Activated CD4-positive, alpha-beta T cell treated with anti-CD3 and anti-CD28 coated beads, Interleukin-2, amount 50 U/mL, for 4 hours (primary cell): ENCODE results near the gene DIP2C.
"Not testable (repeated sequence)": the region's sequence is repeated elsewhere in the genome, so short reads cannot be mapped to it uniquely, and the experiment has no call there.

Experiments used
- DNase-seq, 2 experiments: peaks; one replicate each; pipeline ENCODE4 v3.0.0-alpha.2; 2020

The DIP2C gene

GRCh38 chr10:659688-660141 lies 29.8 kb downstream of the DIP2C start:
- no peak for DNase-seq

- not testable (repeated sequence) for DNase-seq
Observed at GRCh38 chr10:657816-658350, 31.6 kb downstream of the DIP2C start.

- DNase-seq, result no peak
Observed at GRCh38 chr10:656883-657282, 32.6 kb downstream of the DIP2C start.

GRCh38 chr10:655184-655583 lies 34.3 kb downstream of the DIP2C start:
- DNase-seq, result no peak

- DNase-seq, result no peak
Observed at GRCh38 chr10:654647-654996, 34.8 kb downstream of the DIP2C start.

GRCh38 chr10:653991-654646 lies 35.3 kb downstream of the DIP2C start:
- DNase-seq, result no peak

- DNase-seq, result not testable (repeated sequence)
Observed at GRCh38 chr10:652832-653459, 36.5 kb downstream of the DIP2C start.

- DNase-seq, result no peak
Observed at GRCh38 chr10:652233-652632, 37.2 kb downstream of the DIP2C start.

GRCh38 chr10:651692-652091 lies 37.8 kb downstream of the DIP2C start:
- DNase-seq, result no peak

GRCh38 chr10:650886-651615 lies 38.4 kb downstream of the DIP2C start:
- no peak for DNase-seq

- DNase-seq, result no peak
Observed at GRCh38 chr10:650441-650851, 39.0 kb downstream of the DIP2C start.

- DNase-seq, result no peak
Observed at GRCh38 chr10:649798-650440, 39.5 kb downstream of the DIP2C start.

- DNase-seq, result no peak
Observed at GRCh38 chr10:649445-649797, 40.0 kb downstream of the DIP2C start.

GRCh38 chr10:647019-647418 lies 42.4 kb downstream of the DIP2C start:
- DNase-seq, result not testable (repeated sequence)

GRCh38 chr10:646118-646524 lies 43.3 kb downstream of the DIP2C start:
- no peak for DNase-seq

GRCh38 chr10:644943-645334 lies 44.5 kb downstream of the DIP2C start:
- no peak for DNase-seq

GRCh38 chr10:644076-644942 lies 45.2 kb downstream of the DIP2C start:
- DNase-seq, result no peak

- no peak for DNase-seq
Observed at GRCh38 chr10:642186-642890, 47.1 kb downstream of the DIP2C start.

GRCh38 chr10:641149-642010 lies 48.1 kb downstream of the DIP2C start:
- DNase-seq, result no peak

GRCh38 chr10:640673-641045 lies 48.8 kb downstream of the DIP2C start:
- DNase-seq, result no peak
